K562 (cell line): Measurements from ENCODE around the gene GJA4.

Experiments used
- ATF1 ChIP-seq, 2 experiments: fragments of 450-650 bp in 1 of 2; IDR thresholded peaks; 2 replicates each; pipeline ENCODE4 v1.6.1; 2016; ENCODE audit warnings: missing compliant biosample characterization in 1 of 2, missing genetic modification characterization in 1 of 2
- BDP1 ChIP-seq: IDR thresholded peaks from 3 replicates; pipeline ENCODE4 v1.6.1; 2011; ENCODE audit not compliant: insufficient read length, insufficient read depth
- CEBPG ChIP-seq, 3 experiments: fragments of 200-800 bp in 1 of 3; sonication (Bioruptor generic) in 1 of 3; sonication (generic) in 1 of 3; formaldehyde crosslinking in 1 of 3; IDR thresholded peaks in 2 of 3; conservative IDR thresholded peaks in 1 of 3; 2 replicates each; pipeline versions ENCODE4 v1.6.1 to v1.8.0; 2016 to 2022; ENCODE audit warnings: missing compliant biosample characterization in 2 of 3, missing genetic modification characterization in 2 of 3, mild to moderate bottlenecking in 1 of 3, missing genetic modification reagents in 1 of 3
- CREM ChIP-seq: IDR thresholded peaks from 2 replicates; pipeline ENCODE4 v1.6.1; 2014; ENCODE audit warnings: antibody characterized with exemption, low read depth
- CTCF ChIP-seq, 3 experiments: IDR thresholded peaks in 2 of 3; conservative IDR thresholded peaks in 1 of 3; 2 replicates each; pipeline ENCODE4 v1.5.1; 2011 to 2012; ENCODE audit warnings: low read length in 3 of 3, mild to moderate bottlenecking in 3 of 3, control low read depth in 2 of 3, improper control_type of control experiment in 1 of 3, inconsistent platforms in 1 of 3, low read depth in 1 of 3, mixed read lengths in 1 of 3, moderate library complexity in 1 of 3; ENCODE audit not compliant: insufficient read depth in 2 of 3
- ELK3 ChIP-seq: fragments of 450-650 bp; formaldehyde crosslinking; IDR thresholded peaks from 2 replicates; pipeline ENCODE4 v1.4.0; 2020; ENCODE audit warnings: mild to moderate bottlenecking
- MNT ChIP-seq, 2 experiments: fragments of 450-650 bp; conservative IDR thresholded peaks; 2 replicates each; pipeline ENCODE4 v1.6.1; 2017; ENCODE audit warnings: mild to moderate bottlenecking in 2 of 2, moderate library complexity in 2 of 2
- POLR2AphosphoS2 ChIP-seq: IDR thresholded peaks from 2 replicates; pipeline ENCODE4 v1.6.1; 2012; ENCODE audit warnings: low read length, improper control_type of control experiment
- POLR2AphosphoS5 ChIP-seq: IDR thresholded peaks from 2 replicates; pipeline ENCODE4 v1.6.1; 2011; ENCODE audit warnings: mild to moderate bottlenecking, low read depth, low read length, moderate library complexity; ENCODE audit not compliant: control insufficient read depth, insufficient read depth
- SRSF1 ChIP-seq: fragments of 200-400 bp; formaldehyde crosslinking; IDR thresholded peaks from 2 replicates; pipeline ENCODE4 v1.6.1; 2017; ENCODE audit warnings: mild to moderate bottlenecking, low read depth, low read length, moderate library complexity
- USF2 ChIP-seq: sonication (generic); formaldehyde crosslinking; IDR thresholded peaks from 2 replicates; pipeline ENCODE4 v1.5.0; 2020; ENCODE audit warnings: missing genetic modification reagents
- YBX1 ChIP-seq: fragments of 450-650 bp; IDR thresholded peaks from 2 replicates; pipeline ENCODE4 v1.7.1; 2016; ENCODE audit warnings: mild to moderate bottlenecking
- YY1 ChIP-seq, 3 experiments: IDR thresholded peaks; 2 replicates each; pipeline ENCODE4 v1.6.1; 2011; ENCODE audit warnings: low read length in 2 of 3, mild to moderate bottlenecking in 2 of 3, moderate library complexity in 2 of 3, borderline replicate concordance in 1 of 3, control low read depth in 1 of 3, low read depth in 1 of 3; ENCODE audit not compliant: insufficient read depth in 3 of 3, insufficient replicate concordance in 2 of 3, control insufficient read depth in 1 of 3, insufficient read length in 1 of 3; ENCODE audit errors: extremely low read depth in 1 of 3
- ZC3H11A ChIP-seq: IDR thresholded peaks from 2 replicates; pipeline ENCODE4 v1.6.1; 2012; ENCODE audit warnings: low read depth, low read length, improper control_type of control experiment

- TF ChIP-seq POLR2AphosphoS5 (no peak), CTCF (IDR thresholded peaks at IDR 0.05 in 2 of 3, conservative IDR thresholded peaks at IDR 0.05 in 1 of 3; ENCODE audit: insufficient read depth in 2 of 3, low read depth in 1 of 3, low read length in 3 of 3) (no peak), ATF1 (CRISPR knock-in tag; IDR thresholded peaks at IDR 0.05) (no peak), ATF1 (tag; IDR thresholded peaks at IDR 0.05) (no peak), POLR2AphosphoS2 (no peak), YY1 (IDR thresholded peaks at IDR 0.05; ENCODE audit: borderline replicate concordance in 1 of 3, control insufficient read depth in 1 of 3, extremely low read depth in 1 of 3, insufficient read depth in 3 of 3, insufficient read length in 1 of 3, insufficient replicate concordance in 2 of 3, low read depth in 1 of 3, low read length in 2 of 3) (no peak), BDP1 (no peak), USF2 (CRISPR knock-in tag) (no peak), CEBPG (CRISPR knock-in tag; IDR thresholded peaks at IDR 0.05) (no peak), CEBPG (tag; conservative IDR thresholded peaks at IDR 0.05 in 1 of 2, IDR thresholded peaks at IDR 0.05 in 1 of 2) (no peak), ELK3 (CRISPR knock-in tag) (no peak), SRSF1 (no peak), MNT (conservative IDR thresholded peaks at IDR 0.05) (no peak), ZC3H11A (no peak), YBX1 (no peak), CREM (no peak)
Measured at GRCh38 chr1:34816778-34817177, 24.0 kb downstream of the GJA4 start.
